Muscle layer of duodenum (tissue), 2 donors: ENCODE results near the gene NGB.

Experiments
- H3K27ac ChIP-seq: one replicate; pipeline ENCODE4 v1.7.0; 2013; ENCODE audit warnings: mild to moderate bottlenecking, low read length
- H3K27me3 ChIP-seq: one replicate; pipeline ENCODE4 v1.7.0; 2013; ENCODE audit warnings: low read depth, mild to moderate bottlenecking, control low read depth, low read length
- H3K36me3 ChIP-seq, 2 donors: one replicate each; pipeline ENCODE4 v1.7.0; 2013; ENCODE audit warnings: low read length in 2 of 2, control low read depth in 1 of 2, mild to moderate bottlenecking in 1 of 2; ENCODE audit not compliant: insufficient read depth in 2 of 2, control insufficient read depth in 1 of 2
- H3K4me1 ChIP-seq, 2 donors: one replicate each; pipeline ENCODE4 v1.7.0; 2013; ENCODE audit warnings: low read length in 2 of 2, mild to moderate bottlenecking in 2 of 2, control low read depth in 1 of 2, moderate library complexity in 1 of 2; ENCODE audit not compliant: insufficient read depth in 2 of 2, control insufficient read depth in 1 of 2
- H3K4me3 ChIP-seq, 2 donors: one replicate each; pipeline ENCODE4 v1.7.0; 2013; ENCODE audit warnings: low read length in 2 of 2, low read depth in 1 of 2, mild to moderate bottlenecking in 1 of 2
- H3K9me3 ChIP-seq, 2 donors: one replicate each; pipeline ENCODE4 v1.7.0; 2013; ENCODE audit warnings: low read length in 2 of 2, control low read depth in 1 of 2, mild to moderate bottlenecking in 1 of 2; ENCODE audit not compliant: control insufficient read depth in 1 of 2
- donor health status: healthy.

The NGB gene

DNA sequence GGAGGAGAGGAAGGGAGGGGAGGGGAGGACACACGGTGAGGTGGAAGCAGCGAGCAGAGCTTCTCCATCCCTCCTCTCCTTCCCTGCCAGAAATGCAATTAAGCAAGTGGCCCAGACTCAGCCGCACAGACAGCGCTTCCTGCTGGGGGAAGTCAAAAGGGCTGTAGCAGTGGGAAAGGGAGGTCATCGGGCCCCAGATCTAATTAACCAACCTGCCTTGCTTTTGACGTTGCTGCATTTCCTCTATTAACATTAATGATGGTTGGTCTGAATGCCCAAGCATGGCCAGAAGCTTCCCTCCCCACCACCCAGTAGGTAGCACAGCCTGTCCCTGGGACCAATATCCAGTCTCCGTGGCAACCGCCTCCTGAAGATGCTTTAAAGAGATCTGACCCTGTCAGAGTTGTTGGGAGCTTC lies 4.6 kb upstream of the NGB start:
- Histone ChIP-seq H3K4me3 (no peak overlapping the region), H3K36me3 (peaks cover 8 to 39% of the 10 kb centered on the region in 2 donors), H3K27me3 (peaks cover 4% of the 10 kb centered on the region), H3K9me3 (no peaks in the 10 kb centered on the region), H3K27ac (no peak overlapping the region), H3K4me1 (peaks cover 0 to 4% of the 10 kb centered on the region in 2 donors)

DNA sequence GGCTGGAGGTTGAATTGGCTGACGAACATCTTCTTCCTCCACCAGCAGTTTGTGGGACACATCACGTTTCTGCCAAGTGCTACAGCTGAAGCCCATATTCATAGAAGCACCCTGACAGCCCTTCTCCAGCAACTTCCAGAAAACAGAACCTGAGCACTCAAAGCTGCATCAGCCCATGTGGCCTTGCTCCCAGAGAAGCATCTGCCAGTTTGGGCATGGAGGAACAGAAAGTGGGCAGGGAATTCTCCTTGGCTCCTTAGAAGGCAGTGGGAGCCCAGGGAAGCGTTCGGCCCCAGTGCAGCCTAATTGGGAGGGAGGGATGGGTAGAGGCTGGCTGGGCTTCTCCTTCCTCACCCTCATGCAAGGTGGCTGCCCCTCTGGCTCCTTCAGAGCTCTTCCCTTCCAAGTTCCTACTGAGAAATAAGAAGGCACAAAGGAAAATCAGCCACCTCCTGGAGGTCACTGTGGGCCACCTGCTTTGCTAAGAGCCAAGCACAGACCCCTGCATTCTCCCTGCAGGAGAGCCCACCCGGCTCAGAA lies 4.1 kb upstream of the NGB start:
- H3K36me3 ChIP-seq = peaks cover 8 to 34% of the 10 kb centered on the region in 2 donors
- H3K9me3 ChIP-seq = no peaks in the 10 kb centered on the region

DNA sequence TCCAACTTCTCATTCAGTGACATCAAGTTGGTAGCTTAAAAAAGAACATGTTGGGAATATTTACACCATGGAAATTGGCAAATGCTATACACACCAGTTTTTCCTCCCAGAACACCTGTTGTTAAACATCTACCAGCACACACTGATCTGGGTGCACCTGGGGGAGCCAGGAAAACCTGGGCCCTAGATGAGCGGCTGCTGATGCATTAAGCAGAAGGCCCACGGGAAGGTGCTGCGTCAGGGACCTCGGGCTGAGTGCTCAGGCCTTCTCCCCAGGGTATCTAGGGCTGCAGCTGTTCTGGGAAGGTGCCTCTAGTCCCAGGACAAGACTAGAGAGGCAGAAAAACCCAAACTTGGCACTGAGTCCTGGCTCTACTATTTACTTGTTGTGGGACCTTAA lies 2.8 kb upstream of the NGB start:
- no peaks in the 10 kb centered on the region for H3K9me3 ChIP-seq

More for the DNA sequence above, 4.1 kb upstream of the NGB start:
- peaks cover 0 to 8% of the 10 kb centered on the region in 2 donors for H3K4me1 ChIP-seq
- no peak overlapping the region for H3K27ac ChIP-seq
- H3K27me3 ChIP-seq = peaks cover 4% of the 10 kb centered on the region
- H3K4me3 ChIP-seq = no peak overlapping the region

DNA sequence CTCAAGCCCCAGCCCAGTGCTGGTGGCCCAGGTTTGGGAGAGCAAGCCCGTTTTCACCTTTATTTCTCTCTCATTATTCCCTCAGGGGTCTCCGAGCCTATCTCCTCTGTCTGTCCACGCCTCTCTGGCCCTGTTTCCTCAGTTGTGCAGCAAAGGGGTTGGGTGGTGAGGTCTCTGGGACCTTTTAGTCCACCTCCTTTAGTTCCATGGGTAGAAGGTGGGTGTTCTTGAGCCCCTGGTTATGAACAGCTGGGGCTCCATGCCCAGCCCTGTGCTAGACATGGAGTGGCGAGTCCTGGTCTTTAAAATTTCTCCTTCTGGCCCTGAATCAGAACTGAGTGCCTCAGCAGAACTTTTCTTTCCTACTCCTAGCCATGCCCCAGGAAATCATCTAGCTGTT lies 1.3 kb upstream of the NGB start:
- Histone ChIP-seq H3K36me3 (peaks cover 0 to 7% of the 10 kb centered on the region in 2 donors), H3K27ac (no peak overlapping the region), H3K4me3 (no peak overlapping the region), H3K4me1 (peaks cover 0 to 8% of the 10 kb centered on the region in 2 donors), H3K27me3 (peaks cover 10% of the 10 kb centered on the region), H3K9me3 (peaks cover 6 to 9% of the 10 kb centered on the region in 2 donors)

More for the DNA sequence above, 2.8 kb upstream of the NGB start:
- Histone ChIP-seq H3K4me1 (peaks cover 0 to 8% of the 10 kb centered on the region in 2 donors), H3K27ac (no peak overlapping the region), H3K4me3 (no peak overlapping the region), H3K36me3 (peaks cover under 1 to 21% of the 10 kb centered on the region in 2 donors), H3K27me3 (peaks cover 4% of the 10 kb centered on the region)

DNA sequence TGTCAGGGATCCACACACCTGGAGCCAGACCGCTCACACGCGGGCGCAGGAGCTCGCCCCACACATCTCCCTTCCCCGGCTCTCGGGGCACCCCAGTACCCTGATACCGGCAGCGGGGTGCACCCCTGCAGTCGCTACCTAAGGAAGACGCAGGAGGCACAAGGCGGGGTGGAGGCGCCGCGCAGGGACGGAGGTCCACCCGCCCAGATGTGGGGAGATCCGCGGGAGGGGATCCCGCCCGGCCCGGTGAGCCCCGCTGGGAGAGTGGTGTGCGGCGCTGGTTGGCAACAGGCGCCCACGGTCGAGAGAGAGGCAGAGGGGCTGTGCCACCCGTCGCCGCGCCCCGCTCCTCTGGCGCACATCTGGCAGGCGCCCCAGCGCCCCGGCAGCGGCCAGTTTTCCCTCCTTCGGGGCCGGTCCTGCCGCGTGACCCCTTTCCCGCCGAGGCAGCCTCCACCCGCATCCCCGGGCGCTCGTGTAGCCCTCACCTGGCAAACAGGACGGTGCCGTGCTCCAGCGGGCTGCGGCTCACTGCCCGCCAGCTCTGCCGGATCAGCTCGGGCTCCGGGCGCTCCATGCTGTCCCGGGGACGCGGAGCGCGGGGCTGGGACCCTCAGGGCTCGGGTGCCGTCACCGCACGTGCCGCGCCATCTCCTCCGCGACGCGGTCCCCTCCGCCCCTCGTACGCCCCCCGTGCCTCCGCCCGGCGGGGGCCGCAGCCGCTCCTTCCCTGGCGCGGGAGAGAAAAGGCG lies 469 bp downstream of the NGB start:
- Histone ChIP-seq H3K27me3 (peaks cover 10% of the 10 kb centered on the region), H3K27ac (no peak overlapping the region), H3K36me3 (no peaks in the 10 kb centered on the region), H3K9me3 (peaks cover 6 to 9% of the 10 kb centered on the region in 2 donors), H3K4me1 (peaks cover 0 to 8% of the 10 kb centered on the region in 2 donors), H3K4me3 (no peak overlapping the region)

DNA sequence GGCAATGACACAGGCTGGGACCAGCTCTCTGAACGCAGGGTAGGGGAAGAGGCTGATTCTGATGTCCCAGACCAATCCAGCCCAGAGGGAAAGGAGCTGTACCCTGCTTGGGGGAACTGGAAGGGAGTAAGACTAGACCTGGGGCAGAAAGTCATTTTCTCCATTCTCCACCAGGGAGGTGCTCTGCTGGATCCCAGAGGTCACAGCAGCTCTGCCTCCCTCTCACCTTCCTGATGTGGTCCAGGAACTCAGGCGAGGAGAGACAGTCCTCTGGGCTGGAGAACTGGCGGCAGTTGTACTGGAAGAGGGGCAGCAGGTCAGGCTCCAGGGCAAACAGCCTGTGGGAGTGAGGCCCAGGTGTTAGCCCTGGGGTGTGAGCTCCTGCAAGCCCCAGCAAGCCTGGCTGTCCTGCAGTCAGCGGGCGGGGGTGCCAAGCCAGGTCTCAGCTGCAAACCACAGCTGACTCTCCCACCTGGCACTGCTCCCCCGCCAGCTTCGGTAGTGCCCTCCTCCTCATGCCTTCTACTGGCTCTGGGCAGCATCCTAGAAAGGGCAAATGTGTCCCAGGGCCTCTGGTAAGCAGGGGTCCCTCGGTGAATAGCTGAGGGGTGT lies 1.9 kb downstream of the NGB start:
- Histone ChIP-seq H3K36me3 (no peaks in the 10 kb centered on the region), H3K4me1 (peaks cover 0 to 8% of the 10 kb centered on the region in 2 donors), H3K27ac (no peak overlapping the region), H3K4me3 (no peak overlapping the region), H3K9me3 (peaks cover 6 to 9% of the 10 kb centered on the region in 2 donors), H3K27me3 (peaks cover 10% of the 10 kb centered on the region)

DNA sequence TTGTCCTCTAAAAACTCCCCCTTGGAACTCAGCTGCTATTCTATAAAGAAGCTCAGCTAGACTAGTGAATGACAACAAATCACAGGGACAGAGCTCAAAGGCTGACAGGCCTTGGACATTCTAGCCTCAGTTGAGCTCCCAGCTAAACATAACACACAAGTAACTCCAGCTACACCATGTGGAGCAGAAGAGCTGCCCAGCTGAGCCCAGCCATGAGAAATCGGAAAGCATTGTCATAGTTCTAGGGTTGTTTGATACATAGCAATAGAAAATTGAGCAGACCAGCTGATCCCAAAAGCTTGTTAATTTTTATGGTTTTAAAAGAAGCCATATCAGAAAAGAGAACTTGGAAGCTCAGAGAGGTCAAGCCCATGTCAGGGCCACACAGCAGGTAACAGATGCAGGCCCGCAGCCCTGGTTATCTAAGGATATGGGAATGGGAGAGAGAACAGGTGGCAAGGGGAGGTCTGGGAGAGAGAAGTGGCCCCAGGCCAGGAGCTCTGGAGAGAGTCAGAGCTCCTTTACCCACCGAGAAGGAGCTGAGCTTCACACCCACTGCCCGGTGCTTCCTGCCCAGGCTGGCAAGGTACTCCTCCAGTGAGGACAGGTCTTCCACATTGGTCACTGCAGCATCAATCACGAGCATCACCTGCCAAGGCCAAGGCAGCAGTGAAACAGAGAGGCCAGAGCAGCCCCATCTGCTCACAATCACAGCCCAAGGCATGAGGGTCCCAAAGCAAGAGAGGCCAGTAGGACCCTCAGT lies 2.9 kb downstream of the NGB start:
- Histone ChIP-seq H3K27me3 (peaks cover 10% of the 10 kb centered on the region), H3K4me3 (no peak overlapping the region), H3K9me3 (peaks cover 6 to 9% of the 10 kb centered on the region in 2 donors), H3K27ac (no peak overlapping the region), H3K4me1 (peaks cover 0 to 8% of the 10 kb centered on the region in 2 donors), H3K36me3 (no peaks in the 10 kb centered on the region)

DNA sequence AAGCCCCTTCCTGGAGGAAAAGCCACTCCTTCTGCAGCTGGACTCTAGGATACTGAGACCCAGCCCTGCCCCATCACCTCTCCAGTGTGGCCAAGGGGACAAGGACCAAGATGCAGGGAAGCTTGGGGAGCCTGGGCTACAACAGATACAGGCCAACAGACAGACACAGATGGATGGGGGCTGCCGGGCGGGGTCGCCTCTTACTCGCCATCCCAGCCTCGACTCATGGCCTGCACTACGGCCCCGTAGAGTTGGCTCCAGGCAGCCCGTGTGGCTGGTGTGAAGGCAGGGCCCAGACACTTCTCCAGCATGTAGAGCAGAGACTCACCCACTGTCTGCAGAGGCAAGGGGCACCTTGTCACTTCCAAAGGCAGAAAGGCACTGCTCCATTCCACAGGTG lies 4.7 kb downstream of the NGB start:
- Histone ChIP-seq H3K27me3 (peaks cover 9% of the 10 kb centered on the region), H3K9me3 (peaks cover 6 to 9% of the 10 kb centered on the region in 2 donors), H3K36me3 (no peaks in the 10 kb centered on the region), H3K4me3 (no peak overlapping the region), H3K27ac (no peak overlapping the region), H3K4me1 (peaks cover 0 to 8% of the 10 kb centered on the region in 2 donors)

DNA sequence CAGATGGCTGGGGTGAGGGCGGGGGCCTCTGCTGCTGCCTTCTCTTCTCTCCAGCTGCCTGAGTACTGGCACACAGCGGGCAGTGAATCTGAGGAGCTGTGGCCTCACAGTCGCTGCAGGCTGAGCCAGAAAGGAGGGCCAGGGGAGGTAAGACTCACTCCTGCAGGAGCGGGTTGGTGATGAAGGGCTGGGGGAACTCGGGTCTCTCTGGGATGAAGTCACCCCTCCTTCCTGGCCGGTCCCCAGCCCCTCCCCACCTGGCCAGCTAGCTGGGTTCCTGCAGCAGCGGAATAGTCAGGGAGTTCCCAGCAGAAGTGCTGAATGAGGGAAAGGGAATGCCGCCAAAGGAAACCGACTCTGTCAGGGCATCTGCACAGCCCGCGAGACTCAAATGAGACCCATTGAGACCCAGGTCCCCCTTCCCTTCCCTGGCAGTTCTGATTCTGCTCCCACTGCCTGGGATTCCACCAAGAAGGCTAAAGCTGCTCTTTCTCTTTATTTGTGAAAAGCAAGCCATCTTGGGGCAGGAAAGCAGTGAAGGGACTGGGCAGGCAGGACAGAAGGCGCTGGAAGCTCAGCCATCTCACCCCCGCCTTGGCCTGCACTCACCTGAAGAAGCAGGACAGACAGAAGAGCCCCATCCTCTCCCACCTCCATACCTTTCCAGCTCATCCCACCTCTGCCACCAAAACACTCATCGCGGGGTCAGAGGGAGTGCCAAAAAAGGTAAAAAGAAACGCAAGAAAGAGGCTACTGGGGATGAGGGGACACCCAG lies 5.3 kb downstream of the NGB start:
- H3K4me3 ChIP-seq = no peak overlapping the region
- peaks cover 6 to 9% of the 10 kb centered on the region in 2 donors for H3K9me3 ChIP-seq
- H3K27ac ChIP-seq = no peak overlapping the region
- no peaks in the 10 kb centered on the region for H3K36me3 ChIP-seq
- peaks cover 5% of the 10 kb centered on the region for H3K27me3 ChIP-seq
- peaks cover 0 to 6% of the 10 kb centered on the region in 2 donors for H3K4me1 ChIP-seq

DNA sequence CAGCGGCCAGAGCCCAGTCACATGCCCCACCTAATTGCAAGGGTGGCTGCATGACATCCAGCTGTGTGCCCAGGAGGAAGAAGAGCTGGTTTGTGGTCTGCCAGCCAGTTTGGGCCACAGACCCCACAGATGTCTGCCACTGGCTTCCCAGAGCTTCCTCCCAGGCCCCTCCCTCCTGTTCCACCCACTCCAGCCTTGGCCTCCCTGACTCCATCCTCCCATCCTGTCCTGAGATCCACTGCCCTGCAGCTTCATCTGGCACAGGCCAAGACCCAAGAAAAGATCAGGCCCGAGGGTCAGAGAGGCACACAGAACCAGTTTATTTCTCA lies 5.9 kb downstream of the NGB start:
- Histone ChIP-seq H3K9me3 (peaks cover 6 to 9% of the 10 kb centered on the region in 2 donors), H3K4me1 (peaks cover 0 to under 1% of the 10 kb centered on the region in 2 donors), H3K27me3 (peaks cover 5% of the 10 kb centered on the region), H3K4me3 (no peak overlapping the region), H3K27ac (no peak overlapping the region), H3K36me3 (no peaks in the 10 kb centered on the region)
